ENCODE data around the gene RER1. TPM values are rescaled to one million over a fixed set of nuclear protein-coding genes. Genes with fewer than 3 reads are reported as not detected.

RER1 gene
- total and polyA plus RNA-seq, 11 donors: 43.3 to 124 (median 78.3) TPM

DNA sequence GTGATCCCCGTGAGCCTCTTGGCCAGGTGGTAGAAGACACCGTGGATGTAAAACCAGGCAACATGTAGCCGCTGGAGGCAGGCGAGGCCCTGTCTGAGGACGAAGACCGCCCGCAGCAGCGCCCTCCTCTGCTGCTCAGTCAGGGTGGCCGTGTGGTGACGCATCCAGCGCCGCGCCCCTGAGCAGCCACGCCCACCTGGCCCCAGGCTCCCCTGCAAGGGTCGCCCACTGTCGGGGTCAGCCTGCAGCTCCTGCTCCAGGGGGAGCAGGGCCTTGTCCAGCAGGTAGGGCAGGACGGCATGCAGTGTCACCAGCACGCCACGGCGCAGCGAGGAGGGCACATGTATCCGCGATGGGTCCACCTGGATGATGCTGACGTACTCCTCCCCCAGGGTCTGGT lies 16.8 kb downstream of the RER1 start:
- Histone ChIP-seq H3K4me1 (peaks cover 0 to 24% (median 14%) of the 10 kb centered on the region in 12 donors), H3K27ac (peak overlapping the region in 7 of 12 donors; percentile 6 to 72 (median 52)), H3K4me3 (peak overlapping the region in 5 of 12 donors; percentile 5 to 40 (median 31)), H3K27me3 (no peaks in the 10 kb centered on the region), H3K36me3 (peaks cover 0 to 60% (median 45%) of the 10 kb centered on the region in 9 donors), H3K9me3 (no peaks in the 10 kb centered on the region)
- WGBS, 4 donors: 81 to 95% (median 85%) methylated on average over 9 to 24 of the region's 24 CpGs; no CpG with 5 or more reads in 1 of the 4 donors
- ATAC-seq: no peak
- intact Hi-C loops (cut with DNase I): no loop called here
- no peak for TF ChIP-seq POLR2A (IDR thresholded peaks at IDR 0.05)
- TF ChIP-seq, protein P1, sequence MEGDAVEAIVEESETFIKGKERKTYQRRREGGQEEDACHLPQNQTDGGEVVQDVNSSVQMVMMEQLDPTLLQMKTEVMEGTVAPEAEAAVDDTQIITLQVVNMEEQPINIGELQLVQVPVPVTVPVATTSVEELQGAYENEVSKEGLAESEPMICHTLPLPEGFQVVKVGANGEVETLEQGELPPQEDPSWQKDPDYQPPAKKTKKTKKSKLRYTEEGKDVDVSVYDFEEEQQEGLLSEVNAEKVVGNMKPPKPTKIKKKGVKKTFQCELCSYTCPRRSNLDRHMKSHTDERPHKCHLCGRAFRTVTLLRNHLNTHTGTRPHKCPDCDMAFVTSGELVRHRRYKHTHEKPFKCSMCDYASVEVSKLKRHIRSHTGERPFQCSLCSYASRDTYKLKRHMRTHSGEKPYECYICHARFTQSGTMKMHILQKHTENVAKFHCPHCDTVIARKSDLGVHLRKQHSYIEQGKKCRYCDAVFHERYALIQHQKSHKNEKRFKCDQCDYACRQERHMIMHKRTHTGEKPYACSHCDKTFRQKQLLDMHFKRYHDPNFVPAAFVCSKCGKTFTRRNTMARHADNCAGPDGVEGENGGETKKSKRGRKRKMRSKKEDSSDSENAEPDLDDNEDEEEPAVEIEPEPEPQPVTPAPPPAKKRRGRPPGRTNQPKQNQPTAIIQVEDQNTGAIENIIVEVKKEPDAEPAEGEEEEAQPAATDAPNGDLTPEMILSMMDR (IDR thresholded peaks at IDR 0.05): no peak
- DNase-seq: no peak

DNA sequence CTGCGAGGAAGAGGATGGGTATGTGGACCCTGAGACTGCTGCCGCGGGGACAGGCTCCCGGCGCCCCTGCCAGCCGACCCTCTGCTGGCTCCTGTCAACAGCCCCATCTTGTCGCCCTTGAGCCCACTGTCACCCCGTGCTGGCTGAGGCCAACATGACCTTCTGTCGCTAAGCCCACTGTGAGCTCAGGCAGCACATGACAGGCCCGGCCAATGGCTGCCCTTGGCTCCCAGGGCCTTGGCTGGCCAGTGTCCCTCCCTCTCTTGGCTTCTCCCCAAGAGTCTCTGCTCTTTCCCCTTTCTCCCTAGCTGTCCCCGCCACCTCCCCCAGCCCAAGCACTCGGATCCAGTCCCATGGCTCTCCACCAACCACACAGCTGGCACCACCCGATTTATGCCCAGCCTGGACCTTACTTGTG lies 17.2 kb downstream of the RER1 start:
- H3K36me3 ChIP-seq: peaks cover 0 to 56% (median 41%) of the 10 kb centered on the region in 9 donors
- H3K4me3 ChIP-seq: peak overlapping the region in 5 of 12 donors; percentile 5 to 40 (median 31)
- peak in 4 of 5 donors; percentile 36 to 63 (median 52) for DNase-seq
- peak in 2 of 4 donors; percentile 1 to 17 for ATAC-seq
- peak overlapping the region in 7 of 12 donors; percentile 6 to 72 (median 52) for H3K27ac ChIP-seq
- H3K9me3 ChIP-seq: no peaks in the 10 kb centered on the region
- no peaks in the 10 kb centered on the region for H3K27me3 ChIP-seq
- 42 to 65% (median 52%) methylated on average over 7 to 13 of the region's 13 CpGs for WGBS, 4 donors
- intact Hi-C loops (cut with DNase I): no loop called here
- H3K4me1 ChIP-seq: peaks cover 0 to 28% (median 17%) of the 10 kb centered on the region in 12 donors
- no peak for TF ChIP-seq POLR2A (IDR thresholded peaks at IDR 0.05)
- TF ChIP-seq, protein P1 (IDR thresholded peaks at IDR 0.05): no peak

DNA sequence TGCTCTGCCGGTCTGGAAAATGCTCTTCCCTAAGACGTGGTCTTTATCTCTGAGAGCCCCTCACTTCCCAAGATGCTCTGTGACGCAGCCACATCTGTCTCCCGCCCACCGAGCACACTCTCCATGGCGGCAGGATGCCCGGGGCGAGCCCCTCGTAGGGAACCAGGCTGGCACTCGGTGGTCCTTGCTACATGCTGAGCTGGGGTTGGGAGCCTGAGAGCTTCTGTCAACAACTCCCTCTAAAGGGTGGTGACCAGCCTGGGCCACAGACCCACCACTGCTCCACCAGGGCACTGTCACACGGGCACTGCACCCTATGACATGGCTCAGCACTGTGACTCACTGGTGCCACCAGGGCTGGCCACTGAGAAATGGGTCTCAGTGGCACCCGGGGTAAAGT lies 18.1 kb downstream of the RER1 start:
- ATAC-seq (no peak), DNase-seq (no peak)
- Histone ChIP-seq H3K27me3 (no peaks in the 10 kb centered on the region), H3K4me3 (no peak overlapping the region), H3K9me3 (no peaks in the 10 kb centered on the region), H3K4me1 (peaks cover 4 to 37% (median 26%) of the 10 kb centered on the region in 12 donors), H3K36me3 (peaks cover 0 to 47% (median 33%) of the 10 kb centered on the region in 9 donors), H3K27ac (peak overlapping the region in 1 of 12 donors; percentile 72)
- WGBS, 4 donors: 88 to 96% (median 92%) methylated on average over 7 to 12 of the region's 12 CpGs
- TF ChIP-seq POLR2A (IDR thresholded peaks at IDR 0.05): no peak
- TF ChIP-seq, protein P1 (IDR thresholded peaks at IDR 0.05): no peak
- intact Hi-C loops (cut with DNase I): loop anchor here (5.0 to 10.0 kb wide), 6 partner anchors 118 to 1015 kb away; partner anchors contain the start of genes PANK4 (in 5 of the 10) and PRXL2B (in 1 of the 10)

DNA sequence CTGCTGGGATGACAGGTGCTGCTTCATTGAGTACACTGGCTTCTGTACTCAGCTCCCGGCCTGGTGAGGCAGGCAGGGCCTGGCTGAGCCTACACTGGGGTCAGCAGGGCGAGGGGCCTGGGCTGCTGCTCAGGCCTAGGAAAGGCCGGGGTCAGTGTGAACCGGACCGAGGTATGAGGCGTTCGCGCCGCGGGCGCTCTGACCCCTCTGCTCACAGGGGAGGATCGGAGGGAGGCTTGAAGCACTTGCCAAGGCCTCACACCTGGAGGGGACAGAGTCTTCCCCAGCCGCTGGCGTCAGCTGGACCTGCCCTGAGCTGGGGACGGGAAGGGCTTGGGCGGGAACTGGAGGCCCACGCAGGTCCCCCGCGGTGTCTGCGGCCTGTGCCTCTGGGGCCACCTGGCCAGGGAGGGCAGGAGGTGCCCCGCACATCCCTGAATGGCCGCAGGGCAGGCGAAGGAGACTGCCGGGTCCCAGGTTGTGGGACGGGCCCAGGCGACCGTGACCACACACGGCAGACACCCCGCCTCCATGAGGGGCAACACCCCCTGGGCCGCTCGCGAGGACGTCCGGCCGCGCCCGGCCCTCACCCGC lies 20.3 kb downstream of the RER1 start:
- H3K27me3 ChIP-seq: peaks cover 0 to 16% (median 9%) of the 10 kb centered on the region in 9 donors
- peaks cover 4 to 37% (median 26%) of the 10 kb centered on the region in 12 donors for H3K4me1 ChIP-seq
- peak overlapping the region; percentile 67 to 98 (median 91) for H3K4me3 ChIP-seq
- H3K36me3 ChIP-seq: peaks cover 0 to 26% (median 11%) of the 10 kb centered on the region in 9 donors
- H3K9me3 ChIP-seq: no peaks in the 10 kb centered on the region
- 4 to 14% (median 6%) methylated on average over 4 to 38 of the region's 38 CpGs for WGBS, 4 donors
- DNase-seq: peak in 2 of 5 donors; percentile 60 to 73
- TF ChIP-seq, protein P1 (IDR thresholded peaks at IDR 0.05): no peak
- TF ChIP-seq POLR2A (IDR thresholded peaks at IDR 0.05): no peak
- intact Hi-C loops (cut with DNase I): loop anchor here (2.0 to 10.0 kb wide), 10 partner anchors 115 to 1013 kb away; partner anchors contain the start of genes PANK4 (in 6 of the 10) and PRXL2B (in 2 of the 10)
- peak; percentile 1 to 35 (median 16) for ATAC-seq
- H3K27ac ChIP-seq: peak overlapping the region; percentile 41 to 93 (median 86)

Measured in heart left ventricle (tissue), 16 donors.